ENCODE data around the gene GALNT2.

Gene GALNT2

DNA sequence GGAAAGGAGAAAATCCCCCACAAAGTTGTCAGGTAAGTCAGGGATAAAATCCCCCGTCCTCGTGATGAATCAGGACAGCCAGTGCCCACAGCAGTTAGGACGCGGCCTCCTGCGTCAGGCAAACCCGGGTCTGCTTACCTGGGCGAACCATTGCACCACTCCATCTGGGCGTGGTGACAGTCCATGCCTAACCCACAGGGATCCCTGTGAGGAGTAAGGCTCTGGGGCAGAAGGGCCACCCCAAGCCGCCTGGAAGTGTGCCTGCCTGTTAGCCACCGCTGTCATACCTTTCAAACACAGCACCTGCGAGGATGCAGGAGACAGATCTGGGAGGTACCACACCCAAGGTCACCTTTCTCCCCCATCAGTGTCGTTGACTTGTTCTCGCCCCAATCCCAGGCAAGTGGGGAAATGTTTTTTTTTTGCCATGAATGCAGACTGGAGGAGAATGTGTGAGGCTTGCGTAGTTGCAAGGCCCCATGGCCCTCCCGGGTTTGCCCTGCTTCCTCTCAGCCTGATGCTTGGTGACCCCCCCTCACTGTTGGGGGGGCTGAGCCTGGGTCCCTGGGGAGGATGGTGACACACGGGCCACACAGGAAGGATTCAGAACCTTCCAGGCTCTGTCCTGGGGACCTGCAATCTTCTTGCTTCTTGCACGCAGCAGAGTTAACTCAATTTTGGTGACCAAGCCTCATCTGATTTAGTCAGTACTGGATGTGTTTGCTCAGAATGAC, 252.1 kb downstream of the GALNT2 start:
- DNase-seq (ENCODE audit: low read depth in 2 of 2), result no peak

DNA sequence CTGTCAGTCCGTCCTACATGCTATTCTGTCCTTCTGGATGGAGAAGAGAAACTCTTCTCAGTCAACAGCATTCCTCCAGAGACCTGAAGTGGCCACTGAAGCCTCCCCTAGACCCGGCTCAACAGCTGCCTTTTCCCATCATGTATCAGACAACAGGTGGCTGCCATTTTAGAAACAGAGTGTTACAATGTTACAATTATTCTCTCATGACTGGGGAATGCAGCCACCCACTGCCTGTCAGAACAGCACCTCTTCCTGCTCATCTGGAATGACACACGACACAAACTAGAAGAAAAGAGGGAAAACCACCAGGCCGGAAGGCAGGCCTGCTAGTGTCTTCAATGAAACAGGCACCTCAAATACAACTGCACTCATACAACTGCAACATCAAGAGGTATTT, 253.8 kb downstream of the GALNT2 start:
- no peak for DNase-seq (ENCODE audit: low read depth in 2 of 2)

DNA sequence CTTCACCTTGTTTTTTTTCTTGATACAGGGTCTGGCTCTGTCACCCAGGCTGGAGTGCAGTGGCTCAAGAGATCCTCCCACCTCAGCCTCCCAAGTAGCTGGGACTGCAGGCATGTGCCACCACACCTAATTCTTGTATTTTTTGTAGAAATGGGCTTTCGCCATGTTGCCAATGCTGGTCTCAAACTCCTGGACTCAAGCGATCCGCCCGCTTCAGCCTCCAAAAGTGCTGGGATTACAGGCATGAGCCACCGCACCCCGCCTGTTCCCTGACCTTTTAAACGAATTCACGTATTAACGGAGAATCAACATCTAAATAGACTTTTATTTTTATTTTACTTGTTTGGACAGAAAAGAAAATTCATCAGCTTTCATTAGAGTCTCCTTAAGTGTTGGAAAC, 254.3 kb downstream of the GALNT2 start:
- no peak for DNase-seq (ENCODE audit: low read depth in 2 of 2)

DNA sequence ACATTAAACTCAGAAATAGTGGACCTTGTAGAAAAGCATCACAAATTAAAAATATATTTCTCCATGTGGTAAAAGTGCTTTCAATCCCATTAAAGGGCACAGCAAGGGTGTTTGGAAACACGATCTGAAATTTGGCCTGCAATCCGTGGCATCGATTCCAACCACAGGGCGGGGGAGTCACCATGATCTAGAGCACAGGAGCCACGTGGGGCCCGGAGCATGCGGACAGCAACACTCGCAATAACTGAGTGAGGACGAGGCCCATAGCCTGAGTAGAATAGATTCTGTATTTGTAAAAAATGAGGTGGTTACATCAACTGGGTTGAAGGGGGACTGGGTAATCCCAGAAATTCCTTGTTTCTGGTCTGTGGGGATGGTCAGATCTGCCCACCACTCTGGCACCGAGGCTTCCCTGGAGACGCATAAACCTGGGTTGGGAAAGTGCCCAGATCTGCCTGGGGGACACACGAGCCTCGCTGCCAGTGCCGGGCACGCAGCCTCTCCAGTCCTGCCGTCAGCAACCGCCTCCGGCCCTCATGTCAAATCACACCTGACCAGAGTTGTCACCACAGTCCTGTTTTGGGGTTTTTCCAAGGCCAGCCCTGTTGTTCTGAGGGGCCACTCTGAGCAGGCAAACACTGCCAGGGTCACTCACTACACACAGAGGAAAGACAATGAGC, 254.8 kb downstream of the GALNT2 start:
- DNase-seq (ENCODE audit: low read depth in 2 of 2), result no peak

DNA sequence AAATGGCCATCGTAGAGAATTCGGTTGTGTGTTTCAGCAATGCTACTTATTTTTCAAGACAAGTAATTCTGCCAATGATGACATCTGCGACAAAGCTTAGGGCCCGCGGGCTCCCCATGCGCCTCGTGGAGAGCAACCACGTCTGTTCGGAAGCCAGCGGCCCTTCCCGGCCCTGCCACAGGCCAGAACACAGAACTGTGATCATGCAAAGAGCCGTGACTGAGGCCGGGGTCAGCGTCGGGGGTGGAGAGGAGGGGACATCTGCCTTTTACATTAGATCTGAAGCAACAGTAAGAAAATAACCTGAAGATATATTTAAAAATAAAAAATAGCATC, 255.4 kb downstream of the GALNT2 start:
- no peak for DNase-seq (ENCODE audit: low read depth in 2 of 2)

DNA sequence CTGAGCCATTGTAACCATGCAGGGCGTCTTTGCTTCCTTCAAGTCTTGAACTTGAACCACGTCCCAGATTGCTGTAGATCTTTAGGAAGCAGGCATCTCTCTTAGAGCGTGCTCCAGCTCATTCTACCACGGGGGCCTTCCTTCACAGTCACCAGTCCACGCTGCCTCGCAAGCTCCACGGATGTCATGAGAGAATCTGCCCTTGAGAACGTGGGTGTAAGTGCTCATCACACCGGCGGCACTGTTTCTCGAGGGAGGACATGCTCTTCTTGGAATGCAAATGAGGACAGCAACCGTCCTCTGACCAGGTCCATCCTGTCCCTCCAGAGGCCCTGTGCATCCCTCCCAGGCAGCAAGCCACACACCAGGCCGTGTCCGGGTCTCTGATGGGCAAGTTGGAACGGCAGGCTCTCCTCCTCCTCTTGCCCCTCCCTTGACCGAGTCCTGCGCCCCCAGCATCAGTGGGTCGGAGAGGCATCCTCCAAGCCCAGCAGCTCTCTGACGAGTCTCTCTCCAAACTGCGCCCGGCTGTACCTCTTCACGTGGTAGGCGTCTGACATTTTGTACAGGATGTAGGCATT, 256.0 kb downstream of the GALNT2 start:
- no peak for DNase-seq (ENCODE audit: low read depth in 2 of 2)

DNA sequence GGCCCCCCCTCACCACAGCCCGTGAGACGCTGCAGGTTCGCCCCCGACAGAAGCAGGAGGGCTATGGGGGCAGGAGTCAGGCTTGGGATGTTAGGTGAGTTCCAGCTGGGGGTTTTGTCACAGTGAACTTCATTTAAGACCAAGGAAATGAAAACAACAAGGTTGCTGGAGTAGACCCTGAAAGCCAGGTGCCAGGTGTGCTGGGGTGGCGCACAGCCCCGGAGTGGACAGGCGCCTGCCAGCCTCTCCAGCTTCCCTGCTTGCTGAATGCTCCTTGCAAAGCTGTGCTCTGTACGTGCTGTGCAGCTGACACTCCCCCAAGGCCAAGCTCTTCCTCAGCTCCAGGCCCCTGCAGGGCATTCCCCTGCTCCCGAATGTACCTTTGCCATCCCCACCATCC, 256.6 kb downstream of the GALNT2 start:
- no peak for DNase-seq (ENCODE audit: low read depth in 2 of 2)

DNA sequence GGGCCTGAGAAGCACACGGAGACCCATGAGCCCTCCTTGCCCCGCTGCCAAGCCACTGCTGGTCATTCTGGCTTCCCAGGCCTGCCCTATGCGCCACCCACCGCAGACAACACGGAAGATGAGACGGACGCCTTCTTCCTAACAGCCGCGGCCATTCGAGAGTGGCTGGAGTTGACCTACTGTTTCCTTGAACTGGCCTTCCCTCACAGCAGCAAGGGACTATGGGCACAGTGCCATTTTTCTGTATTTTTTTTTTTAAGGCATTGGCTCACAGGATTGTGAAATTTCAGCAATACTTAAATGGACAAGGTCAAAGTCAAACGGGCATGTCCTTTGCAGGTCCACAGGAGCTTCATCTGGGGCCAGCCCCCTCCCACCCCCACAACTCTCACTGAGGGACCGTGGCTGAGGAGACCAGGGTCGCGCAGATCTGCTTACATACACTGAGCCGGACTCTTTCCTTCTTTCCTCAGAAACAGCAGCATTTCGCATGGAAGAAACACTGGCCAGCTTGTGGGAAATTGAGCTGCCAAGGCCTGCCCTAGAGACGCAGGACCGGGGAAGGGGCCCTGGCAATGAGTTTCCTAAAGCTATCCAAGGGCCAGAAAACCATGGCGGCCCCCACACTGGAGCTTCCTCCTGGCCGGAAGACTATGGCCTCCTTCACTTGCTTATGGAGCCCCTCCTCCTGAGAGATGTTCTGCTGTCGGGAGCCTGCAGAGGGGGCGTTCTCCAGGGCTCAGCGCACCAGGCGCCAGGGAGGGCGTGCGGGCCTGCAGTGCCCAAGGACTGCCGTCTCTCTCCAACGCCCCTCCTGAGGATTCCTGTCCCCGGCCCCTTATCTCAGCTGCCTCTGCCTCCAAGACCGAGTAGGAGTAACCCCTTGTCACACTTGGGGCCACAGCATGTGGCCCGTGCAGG, 260.2 kb downstream of the GALNT2 start:
- no peak for DNase-seq (ENCODE audit: low read depth in 2 of 2)

DNA sequence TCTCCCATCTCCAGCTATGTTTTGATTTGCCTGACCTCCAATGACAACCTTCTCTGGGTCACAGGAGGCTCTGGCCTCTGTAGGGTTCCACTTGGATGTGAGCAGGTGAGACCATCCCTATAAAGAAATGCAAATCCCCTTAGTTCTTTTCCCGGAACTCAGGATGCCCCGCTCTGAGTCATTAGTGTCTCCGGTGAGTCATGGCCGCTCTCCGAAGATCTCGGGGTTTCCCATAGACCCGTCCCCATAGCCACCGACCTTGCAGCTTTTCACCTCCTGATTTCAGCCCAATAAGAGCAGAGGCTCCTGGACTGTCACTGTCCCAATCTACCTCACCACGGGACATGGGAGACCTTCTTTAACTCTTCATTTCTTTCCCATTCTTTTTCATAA, 260.9 kb downstream of the GALNT2 start:
- DNase-seq (ENCODE audit: low read depth in 2 of 2), result no peak

DNA sequence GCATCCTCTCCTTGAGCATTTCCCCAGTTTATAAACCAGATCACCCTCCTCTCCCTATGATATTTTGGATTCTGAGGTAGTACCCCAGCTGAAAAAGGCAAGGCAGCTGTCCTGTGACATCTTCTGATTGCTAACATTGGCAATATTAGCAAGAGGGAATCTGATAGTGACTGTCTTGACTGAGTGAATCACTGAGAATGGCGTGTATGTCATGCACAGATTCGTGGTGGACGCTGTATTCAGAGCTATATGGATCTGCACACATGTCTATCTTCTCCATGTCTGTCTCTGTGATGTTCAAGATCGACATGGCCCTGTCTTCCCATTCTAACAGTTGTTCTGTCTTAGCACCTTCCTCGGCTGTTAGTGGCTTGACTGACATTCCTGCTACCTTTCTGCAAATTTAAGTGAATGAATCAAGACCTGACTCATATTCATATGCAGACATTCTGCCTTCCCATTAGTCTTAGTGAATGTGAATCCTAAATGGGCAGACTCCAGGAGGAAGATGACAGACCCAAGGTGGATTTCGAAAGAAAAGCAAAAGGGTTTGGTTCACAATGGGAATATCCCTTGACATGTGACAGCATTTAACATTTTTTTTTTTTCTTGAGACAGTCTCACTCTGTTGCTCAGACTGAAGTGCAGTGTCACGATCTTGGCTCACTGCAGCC, 261.4 kb downstream of the GALNT2 start:
- DNase-seq (ENCODE audit: low read depth in 2 of 2), result no peak

DNA sequence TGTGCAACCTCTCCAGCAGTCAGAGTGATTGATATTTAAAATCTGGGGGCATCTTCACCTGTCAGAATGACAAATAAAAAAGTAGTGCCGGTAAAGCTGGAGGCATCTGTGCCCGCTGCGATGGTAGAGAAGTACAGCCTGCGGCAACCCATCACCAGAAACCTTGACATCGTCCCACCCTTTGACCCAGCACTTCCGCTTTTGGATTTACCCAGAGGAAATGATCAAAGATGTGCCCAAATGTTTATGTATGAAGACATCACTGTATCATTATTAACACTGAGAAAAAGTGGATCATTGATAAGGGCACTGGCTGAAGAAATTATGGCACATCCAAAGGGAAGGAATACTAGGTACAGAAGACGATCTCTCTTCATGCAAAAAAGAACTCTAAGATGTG, 263.1 kb downstream of the GALNT2 start:
- DNase-seq (ENCODE audit: low read depth in 2 of 2), result no peak

Data from fibroblast of skin of left quadriceps (primary cell).